ENCODE measurements around the gene PRRG1.

DNA sequence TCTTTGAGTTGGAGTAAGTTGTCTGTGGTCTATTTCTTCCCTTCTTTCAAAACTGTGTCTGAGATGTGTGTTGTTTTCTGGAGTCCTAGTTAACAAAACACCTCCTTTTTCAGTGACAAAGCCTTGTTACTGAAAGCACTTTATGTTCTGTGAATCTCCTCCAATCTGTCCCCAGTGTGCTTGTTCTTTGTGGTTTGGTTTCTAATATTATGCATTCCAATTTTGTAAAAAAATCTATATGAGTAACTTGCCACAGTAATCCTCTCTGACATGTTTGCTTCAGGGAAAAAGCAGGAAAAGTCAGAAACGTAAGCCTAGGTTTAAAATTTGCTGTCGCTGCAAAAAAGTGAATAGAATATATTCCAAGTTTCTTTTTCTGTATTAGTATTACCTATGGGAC is 12.4 kb downstream of the PRRG1 start:
- TF ChIP-seq POLR2AphosphoS5 (IDR thresholded peaks at IDR 0.05; ENCODE audit: borderline replicate concordance, low read depth, low read length) (no peak), EZH2 (IDR thresholded peaks at IDR 0.05) (no peak), FOXP2 (optimal IDR thresholded peaks at IDR 0.05; ENCODE audit: control extremely low read depth, extremely low read length, insufficient read depth) (no peak)

Measured in SK-N-MC (cell line).